IMR-90 (cell line): ENCODE data around the gene PLA2G2E. TPM values are rescaled to one million over a fixed set of nuclear protein-coding genes. Genes with fewer than 3 reads are reported as not detected.

Experiments used
- ATAC-seq: fragments of 200-7000 bp; cut with Tn5 transposase; 2 replicates; pipeline ENCODE4 v1.9.1; 2020; ENCODE audit warnings: low read depth, mild to moderate bottlenecking, moderate library complexity
- BruUV-seq: library from RNA; stranded (reverse); fragments of 400-500 nt; replicated peaks from 2 replicates; lab custom pipeline; 2021; lab: Mats Ljungman, UMichigan
- CTCF ChIA-PET: fragments of 300-600 bp; formaldehyde crosslinking; extraction: SDS; loops from one replicate; lab custom pipeline; 2021; ENCODE audit warnings: antibody characterized with exemption; lab: Yijun Ruan, JAX
- POLR2A ChIA-PET: fragments of 300-600 bp; sonication (Branson Sonifier 250); formaldehyde crosslinking; loops from one replicate; lab custom pipeline; 2022; ENCODE audit warnings: antibody characterized with exemption; ENCODE audit not compliant: unreplicated experiment; lab: Charles Lee
- DNase-seq: peaks from one replicate; pipeline ENCODE4 v3.0.0; 2013
- H2AFZ ChIP-seq: replicated peaks from 2 replicates; pipeline ENCODE3; 2013; ENCODE audit warnings: low read length, mild to moderate bottlenecking; ENCODE audit not compliant: poor library complexity
- H2AK5ac ChIP-seq: 2 replicates; pipeline ENCODE4 v1.6.1; 2013; ENCODE audit warnings: low read depth, low read length, inconsistent platforms
- H2AK9ac ChIP-seq: replicated peaks from 2 replicates; pipeline ENCODE3; 2013; ENCODE audit warnings: mild to moderate bottlenecking, low read depth, low read length, moderate library complexity; ENCODE audit not compliant: poor library complexity
- H2BK120ac ChIP-seq: 2 replicates; pipeline ENCODE4 v1.6.1; 2013; ENCODE audit warnings: low read depth, low read length, inconsistent platforms
- H2BK15ac ChIP-seq: 3 replicates; pipeline ENCODE4 v1.6.1; 2013; ENCODE audit warnings: low read depth, low read length, inconsistent platforms
- H2BK20ac ChIP-seq: 2 replicates; pipeline ENCODE4 v1.6.1; 2013; ENCODE audit warnings: low read depth, mild to moderate bottlenecking, inconsistent platforms, low read length, moderate library complexity
- H2BK5ac ChIP-seq: 2 replicates; pipeline ENCODE4 v1.6.1; 2013; ENCODE audit warnings: mild to moderate bottlenecking, low read depth, low read length, inconsistent platforms; ENCODE audit not compliant: poor library complexity, severe bottlenecking
- H3K14ac ChIP-seq: replicated peaks from 2 replicates; pipeline ENCODE4 v1.6.1; 2013; ENCODE audit warnings: low read depth, low read length, inconsistent platforms
- H3K18ac ChIP-seq: 2 replicates; pipeline ENCODE4 v1.6.1; 2013; ENCODE audit warnings: low read depth, low read length, control low read depth
- H3K23ac ChIP-seq: 2 replicates; pipeline ENCODE4 v1.6.1; 2013; ENCODE audit warnings: low read depth, low read length, inconsistent platforms
- H3K27ac ChIP-seq: 2 replicates; pipeline ENCODE4 v1.5.1; 2013; ENCODE audit warnings: mild to moderate bottlenecking, control low read depth, low read length; ENCODE audit not compliant: insufficient read depth
- H3K27me3 ChIP-seq: 2 replicates; pipeline ENCODE4 v1.6.1; 2013; ENCODE audit warnings: low read length; ENCODE audit not compliant: control insufficient read depth, insufficient read depth
- H3K36me3 ChIP-seq: 2 replicates; pipeline ENCODE4 v1.6.1; 2013; ENCODE audit warnings: low read length, mixed read lengths; ENCODE audit not compliant: control insufficient read depth, insufficient read depth
- H3K4ac ChIP-seq: 2 replicates; pipeline ENCODE4 v1.6.1; 2013; ENCODE audit warnings: low read depth, low read length, inconsistent platforms
- H3K4me1 ChIP-seq: 2 replicates; pipeline ENCODE4 v1.6.1; 2013; ENCODE audit warnings: low read length, mixed read lengths; ENCODE audit not compliant: control insufficient read depth, insufficient read depth
- H3K4me2 ChIP-seq: 2 replicates; pipeline ENCODE4 v1.6.1; 2013; ENCODE audit warnings: low read depth, mild to moderate bottlenecking, control low read depth, low read length, moderate library complexity
- H3K4me3 ChIP-seq: 2 replicates; pipeline ENCODE4 v1.5.1; 2013; ENCODE audit warnings: low read depth, mild to moderate bottlenecking, control low read depth, low read length, moderate library complexity; ENCODE audit not compliant: insufficient read depth
- H3K56ac ChIP-seq: 2 replicates; pipeline ENCODE4 v1.6.1; 2013; ENCODE audit warnings: low read length, inconsistent platforms; ENCODE audit not compliant: insufficient read depth; ENCODE audit errors: extremely low read depth
- H3K79me1 ChIP-seq, 2 experiments: 2 replicates each; pipeline ENCODE4 v1.6.1; 2013; ENCODE audit warnings: low read length in 2 of 2, inconsistent platforms in 1 of 2, low read depth in 1 of 2
- H3K9ac ChIP-seq: 2 replicates; pipeline ENCODE4 v1.6.1; 2013; ENCODE audit warnings: low read depth, low read length, control low read depth
- H3K9me1 ChIP-seq: 2 replicates; pipeline ENCODE4 v1.6.1; 2013; ENCODE audit warnings: low read length, inconsistent platforms; ENCODE audit not compliant: insufficient read depth
- H3K9me3 ChIP-seq: 2 replicates; pipeline ENCODE4 v1.6.1; 2013; ENCODE audit warnings: low read length; ENCODE audit not compliant: control insufficient read depth, insufficient read depth
- H4K20me1 ChIP-seq: 2 replicates; pipeline ENCODE4 v1.6.1; 2013; ENCODE audit warnings: low read length, inconsistent platforms; ENCODE audit not compliant: insufficient read depth
- H4K5ac ChIP-seq: 2 replicates; pipeline ENCODE4 v1.6.1; 2013; ENCODE audit warnings: mild to moderate bottlenecking, low read depth, low read length, control low read depth
- H4K8ac ChIP-seq, 2 experiments: 2 replicates each; pipeline ENCODE4 v1.6.1; 2013; ENCODE audit warnings: low read depth in 2 of 2, low read length in 2 of 2, control low read depth in 1 of 2, inconsistent platforms in 1 of 2
- H4K91ac ChIP-seq: 2 replicates; pipeline ENCODE4 v1.6.1; 2013; ENCODE audit warnings: low read depth, low read length, inconsistent platforms; ENCODE audit not compliant: insufficient read depth
- BHLHE40 ChIP-seq: fragments of 150-350 bp; IDR thresholded peaks from 2 replicates; pipeline ENCODE4 v1.6.1; 2016; ENCODE audit warnings: mild to moderate bottlenecking, low read depth, low read length
- CHD1 ChIP-seq: IDR thresholded peaks from 2 replicates; pipeline ENCODE4 v1.6.1; 2012; ENCODE audit warnings: low read depth, low read length, improper control_type of control experiment
- CTCF ChIP-seq: conservative IDR thresholded peaks from 2 replicates; pipeline ENCODE4 v1.5.1; 2012; ENCODE audit warnings: mild to moderate bottlenecking, low read depth, low read length, improper control_type of control experiment
- FOS ChIP-seq: fragments of 150-350 bp; IDR thresholded peaks from 2 replicates; pipeline ENCODE4 v1.6.1; 2016; ENCODE audit warnings: low read depth, low read length
- MAFK ChIP-seq: IDR thresholded peaks from 2 replicates; pipeline ENCODE4 v1.6.1; 2012; ENCODE audit warnings: low read depth, low read length, improper control_type of control experiment
- MAZ ChIP-seq: IDR thresholded peaks from 2 replicates; pipeline ENCODE4 v1.6.1; 2012; ENCODE audit warnings: low read depth, mild to moderate bottlenecking, low read length, improper control_type of control experiment, moderate library complexity, borderline replicate concordance
- MXI1 ChIP-seq: IDR thresholded peaks from 2 replicates; pipeline ENCODE4 v1.6.1; 2012; ENCODE audit warnings: low read depth, mild to moderate bottlenecking, low read length, moderate library complexity, borderline replicate concordance
- NFE2L2 ChIP-seq: fragments of 150-350 bp; IDR thresholded peaks from 2 replicates; pipeline ENCODE4 v1.6.1; 2016; ENCODE audit warnings: low read depth, mild to moderate bottlenecking, low read length
- POLR2A ChIP-seq: IDR thresholded peaks from 2 replicates; pipeline ENCODE4 v1.6.1; 2012; ENCODE audit warnings: mild to moderate bottlenecking, low read depth, low read length
- RAD21 ChIP-seq: IDR thresholded peaks from 2 replicates; pipeline ENCODE4 v1.6.1; 2012; ENCODE audit warnings: low read length, improper control_type of control experiment
- RCOR1 ChIP-seq: IDR thresholded peaks from 2 replicates; pipeline ENCODE4 v1.6.1; 2012; ENCODE audit warnings: mild to moderate bottlenecking, low read length, improper control_type of control experiment; ENCODE audit not compliant: insufficient replicate concordance
- RFX5 ChIP-seq: IDR thresholded peaks from 2 replicates; pipeline ENCODE4 v1.8.0; 2012; ENCODE audit warnings: low read depth, mild to moderate bottlenecking, low read length, moderate library complexity
- SMC3 ChIP-seq: fragments of 150-350 bp; IDR thresholded peaks from 2 replicates; pipeline ENCODE4 v1.6.1; 2016; ENCODE audit warnings: low read depth, mild to moderate bottlenecking, antibody characterized with exemption, low read length, moderate library complexity
- WGBS, 2 experiments: methylation state at CpG; one replicate each; pipeline versions ENCODE4 v1.1.5 to v1.1.7; 2013; ENCODE audit warnings: missing lambda C conversion rate in 2 of 2; ENCODE audit not compliant: insufficient read length in 1 of 2; ENCODE audit errors: extremely low coverage in 2 of 2; 5-methylcytosine and 5-hydroxymethylcytosine counted together
- dilution Hi-C: fragments of 300-500 bp; cut with HindIII; formaldehyde crosslinking; loops from one replicate; pipeline ENCODE4 v1.14.3; 2018; ENCODE audit warnings: low sequenced_read_pairs; ENCODE audit not compliant: unreplicated experiment
- in situ Hi-C: fragments of 300-500 bp; cut with MboI; formaldehyde crosslinking; loops from 3 replicates; pipeline ENCODE4 v1.14.3; 2019; ENCODE audit warnings: low sequenced_read_pairs, inconsistent platforms, mixed read lengths
- intact Hi-C: fragments of 100-400 bp; cut with micrococcal nuclease; formaldehyde crosslinking; loops from 2 replicates; pipeline ENCODE4 v1.10.0; 2022
- polyA plus RNA-seq, 3 experiments: library from polyadenylated mRNA; depleted of rRNA; stranded (reverse); fragments of >200 nt; gene quantifications; 2 replicates each; pipeline ENCODE4 v1.2.3, GENCODE V29; 2012; ENCODE audit warnings: low replicate concordance in 1 of 3
- total RNA-seq: library from RNA; depleted of rRNA; stranded (reverse); fragments of >200 nt; gene quantifications from 2 replicates; pipeline ENCODE4 v1.2.3, GENCODE V29; 2012
- TF ChIP-seq, protein P1 (sequence below): fragments of 150-350 bp; IDR thresholded peaks from 2 replicates; pipeline ENCODE4 v1.6.1; 2017; ENCODE audit warnings: mild to moderate bottlenecking, antibody characterized with exemption, low read length, low read depth

Gene PLA2G2E
- total and polyA plus RNA-seq, 2 of the 4 experiments (the other 2 are of a cell fraction), result not detected

- Histone ChIP-seq H3K23ac (peak within 1 kb of the TSS; percentile 98), H2AK9ac (peak within 1 kb of the TSS; percentile 77), H3K4me3 (peak within 1 kb of the TSS; percentile 92), H3K9me1 (peaks cover 8% of the 10 kb centered on the region), H2AK5ac (peak within 1 kb of the TSS; percentile 53; the same call in 1 of the 2 replicates), H3K14ac (peak within 1 kb of the TSS; percentile 84), H3K9me3 (no peaks in the 10 kb centered on the region), H4K20me1 (peaks cover 34% of the 10 kb centered on the region; the same call in 1 of the 2 replicates), H3K4me2 (peak within 1 kb of the TSS; percentile 93), H2BK120ac (peak within 1 kb of the TSS; percentile 89), H2AFZ (peak within 1 kb of the TSS; percentile 98), H4K5ac (peak within 1 kb of the TSS; percentile 74), H2BK5ac (peak within 1 kb of the TSS; percentile 91), H4K91ac (peak within 1 kb of the TSS; percentile 81), H3K79me1 (peaks cover 15 to 37% of the 10 kb centered on the region in 2 experiments), H3K18ac (peak within 1 kb of the TSS; percentile 55; the same call in 1 of the 2 replicates), H2BK20ac (no peak within 1 kb of the TSS), H3K27ac (peak within 1 kb of the TSS; percentile 86), H3K27me3 (no peaks in the 10 kb centered on the region; the same call in 1 of the 2 replicates), H3K9ac (peak within 1 kb of the TSS; percentile 85), H4K8ac (peak within 1 kb of the TSS; percentile 89 to 97), H3K36me3 (no peaks in the 10 kb centered on the region), H3K4ac (peak within 1 kb of the TSS; percentile 78), H3K4me1 (peaks cover 6% of the 10 kb centered on the region), H3K56ac (peak within 1 kb of the TSS; percentile 75), H2BK15ac (0 out of 3 replicates have a peak within 1 kb of the TSS, but pooled peaks have one; percentile 62)
- dilution Hi-C loops (no loop called here), in situ Hi-C loops (no loop called here), intact Hi-C loops (loop anchor here (1.0 to 10.0 kb wide), 3 partner anchors 117 to 218 kb away; partner anchors contain the start of gene HTR6)
- peak; percentile 97 for DNase-seq
- POLR2A ChIA-PET, result no interaction called here
- no TSS peak for BruUV-seq
- 1% methylated on average over 62 of the region's 97 CpGs; no CpG with 5 or more reads in 1 of the 2 experiments for WGBS, 2 experiments
- peak; percentile 95 for ATAC-seq
- CTCF ChIA-PET, result interaction anchor here (0.6 to 1.0 kb wide), 3 partner anchors 9 to 990 kb away, joined by 3 to 5 read pairs (median 4); no protein-coding TSS in a partner anchor
- TF ChIP-seq CTCF (peak; percentile 93), NFE2L2 (no peak), CHD1 (0 out of 2 replicates have a peak, but pooled peaks have one; percentile 57), MXI1 (peak; percentile 39; the same call in 1 of the 2 replicates), BHLHE40 (0 out of 2 replicates have a peak, but pooled peaks have one; percentile 27), MAFK (no peak), POLR2A (peak; percentile 83), SMC3 (peak; percentile 54), FOS (no peak), RFX5 (no peak), MAZ (peak; percentile 74), RAD21 (peak; percentile 49), RCOR1 (peak; percentile 11)
- TF ChIP-seq, protein P1, sequence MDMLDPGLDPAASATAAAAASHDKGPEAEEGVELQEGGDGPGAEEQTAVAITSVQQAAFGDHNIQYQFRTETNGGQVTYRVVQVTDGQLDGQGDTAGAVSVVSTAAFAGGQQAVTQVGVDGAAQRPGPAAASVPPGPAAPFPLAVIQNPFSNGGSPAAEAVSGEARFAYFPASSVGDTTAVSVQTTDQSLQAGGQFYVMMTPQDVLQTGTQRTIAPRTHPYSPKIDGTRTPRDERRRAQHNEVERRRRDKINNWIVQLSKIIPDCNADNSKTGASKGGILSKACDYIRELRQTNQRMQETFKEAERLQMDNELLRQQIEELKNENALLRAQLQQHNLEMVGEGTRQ, result peak; percentile 98
These were observed 41.0 kb downstream of the PLA2G2E start, which contains the start of gene OTUD3 for GRCh38 chr1:19882111-19883071. Gene OTUD3, plus strand, starts transcription at chr1:19882395. Its CDS starts 119 bp downstream, at chr1:19882514.
